Trophoblast cell (in vitro differentiated cells and primary cell): ENCODE results near the gene TSR3.

Experiments
- DNase-seq, 2 donors: peaks; one replicate each; pipeline ENCODE4 v3.0.0-alpha.2; 2016
- H2AFZ ChIP-seq: 2 replicates; pipeline ENCODE4 v1.6.1; 2013; ENCODE audit warnings: low read length, moderate library complexity, mild to moderate bottlenecking; ENCODE audit not compliant: insufficient read depth, poor library complexity
- H2AK5ac ChIP-seq: 2 replicates; pipeline ENCODE4 v1.6.1; 2013; ENCODE audit warnings: mild to moderate bottlenecking, low read length
- H2BK120ac ChIP-seq: 2 replicates; pipeline ENCODE4 v1.6.1; 2013; ENCODE audit warnings: low read length, mild to moderate bottlenecking, moderate library complexity; ENCODE audit not compliant: insufficient read depth, poor library complexity
- H2BK12ac ChIP-seq: 2 replicates; pipeline ENCODE4 v1.6.1; 2013; ENCODE audit warnings: mild to moderate bottlenecking, low read length, moderate library complexity
- H2BK5ac ChIP-seq: 2 replicates; pipeline ENCODE4 v1.6.1; 2013; ENCODE audit warnings: low read length, low read depth, moderate library complexity, mild to moderate bottlenecking; ENCODE audit not compliant: poor library complexity
- H3K14ac ChIP-seq: 2 replicates; pipeline ENCODE4 v1.6.1; 2013; ENCODE audit warnings: mild to moderate bottlenecking, low read length
- H3K18ac ChIP-seq: 2 replicates; pipeline ENCODE4 v1.6.1; 2013; ENCODE audit warnings: mild to moderate bottlenecking, low read length
- H3K23ac ChIP-seq: 2 replicates; pipeline ENCODE4 v1.6.1; 2013; ENCODE audit warnings: low read length
- H3K27ac ChIP-seq: 2 replicates; pipeline ENCODE4 v1.5.1; 2013; ENCODE audit warnings: low read depth, mild to moderate bottlenecking, inconsistent platforms, low read length, moderate library complexity
- H3K27me3 ChIP-seq: 2 replicates; pipeline ENCODE4 v1.6.1; 2013; ENCODE audit warnings: inconsistent platforms, mild to moderate bottlenecking, low read length, moderate library complexity; ENCODE audit not compliant: insufficient read depth
- H3K36me3 ChIP-seq, 2 experiments: 1 replicate in 1 of 2; 2 replicates in 1 of 2; pipeline ENCODE4 v1.6.1; 2013; ENCODE audit warnings: low read length in 2 of 2, mild to moderate bottlenecking in 2 of 2, moderate library complexity in 1 of 2; ENCODE audit not compliant: insufficient read depth in 2 of 2, control insufficient read depth in 1 of 2
- H3K4ac ChIP-seq: 2 replicates; pipeline ENCODE4 v1.6.1; 2013; ENCODE audit warnings: low read depth, mild to moderate bottlenecking, low read length, moderate library complexity
- H3K4me1 ChIP-seq, 2 experiments: 1 replicate in 1 of 2; 2 replicates in 1 of 2; pipeline ENCODE4 v1.6.1; 2013; ENCODE audit warnings: low read length in 2 of 2, mild to moderate bottlenecking in 2 of 2, moderate library complexity in 1 of 2; ENCODE audit not compliant: insufficient read depth in 2 of 2, control insufficient read depth in 1 of 2
- H3K4me2 ChIP-seq: 2 replicates; pipeline ENCODE4 v1.6.1; 2013; ENCODE audit warnings: inconsistent platforms, mild to moderate bottlenecking, low read length, moderate library complexity
- H3K4me3 ChIP-seq: 2 replicates; pipeline ENCODE4 v1.5.1; 2013; ENCODE audit warnings: mild to moderate bottlenecking, low read depth, low read length, inconsistent platforms
- H3K79me1 ChIP-seq: one replicate; pipeline ENCODE4 v1.6.1; 2013; ENCODE audit warnings: low read length
- H3K79me2 ChIP-seq: 2 replicates; pipeline ENCODE4 v1.6.1; 2013; ENCODE audit warnings: low read length, mild to moderate bottlenecking; ENCODE audit not compliant: control insufficient read depth, insufficient read depth, poor library complexity
- H3K9ac ChIP-seq: 2 replicates; pipeline ENCODE4 v1.6.1; 2013; ENCODE audit warnings: mild to moderate bottlenecking, low read length
- H3K9me3 ChIP-seq: 2 replicates; pipeline ENCODE4 v1.6.1; 2013; ENCODE audit warnings: low read depth, mild to moderate bottlenecking, control low read depth, inconsistent platforms, low read length; ENCODE audit not compliant: insufficient read depth
- H4K12ac ChIP-seq: 2 replicates; pipeline ENCODE4 v1.6.1; 2013; ENCODE audit warnings: low read depth, mild to moderate bottlenecking, low read length, moderate library complexity
- H4K8ac ChIP-seq: 2 replicates; pipeline ENCODE4 v1.6.1; 2013; ENCODE audit warnings: low read depth, mild to moderate bottlenecking, low read length, moderate library complexity
- H4K91ac ChIP-seq: one replicate; pipeline ENCODE4 v1.6.1; 2013; ENCODE audit warnings: low read depth, mild to moderate bottlenecking, low read length, moderate library complexity
- WGBS: extraction: QIAGEN DNeasy Blood & Tissue Kit; methylation state at CpG from one replicate; pipeline ENCODE4 v1.1.7; 2013; ENCODE audit warnings: missing lambda C conversion rate; ENCODE audit not compliant: insufficient read length, insufficient coverage; ENCODE audit errors: extremely low coverage; 5-methylcytosine and 5-hydroxymethylcytosine counted together

TSR3 gene

DNA sequence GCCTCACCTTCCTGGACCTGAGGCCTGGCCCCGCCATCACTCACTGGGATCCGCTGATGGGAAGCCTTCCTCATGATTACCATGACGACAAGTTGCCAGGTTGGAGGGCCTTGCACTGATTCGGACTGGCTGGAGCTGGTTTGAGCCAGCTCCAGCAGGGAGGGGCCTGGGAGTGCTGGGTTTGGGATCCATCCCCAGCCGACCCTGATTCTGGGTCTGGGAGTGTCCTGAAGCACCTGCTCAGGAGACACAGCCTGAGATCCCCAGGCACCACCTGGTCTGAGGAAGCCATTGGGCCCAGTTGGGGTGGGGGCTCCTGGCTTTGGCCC, 24.1 kb downstream of the TSR3 start:
- Histone ChIP-seq H3K27ac (no peak overlapping the region), H3K4me1 (peaks cover 15 to 16% of the 10 kb centered on the region in 2 experiments), H3K36me3 (peaks cover 28% of the 10 kb centered on the region in 2 experiments), H4K12ac (no peak overlapping the region), H2AK5ac (no peak overlapping the region), H3K14ac (no peak overlapping the region), H3K9ac (no peak overlapping the region), H3K23ac (no peak overlapping the region), H4K91ac (no peak overlapping the region), H3K4me2 (no peak overlapping the region), H3K9me3 (peaks cover 4% of the 10 kb centered on the region), H3K79me2 (no peaks in the 10 kb centered on the region), H3K27me3 (peaks cover 3% of the 10 kb centered on the region), H3K4me3 (no peak overlapping the region), H2BK12ac (no peak overlapping the region), H3K18ac (no peak overlapping the region), H2BK120ac (no peak overlapping the region), H2AFZ (no peak overlapping the region), H3K4ac (no peak overlapping the region), H2BK5ac (no peak overlapping the region), H3K79me1 (peaks cover 9% of the 10 kb centered on the region), H4K8ac (no peak overlapping the region)
- no CpG with 5 or more reads among the region's 5 CpGs for WGBS
- DNase-seq = no peak

DNA sequence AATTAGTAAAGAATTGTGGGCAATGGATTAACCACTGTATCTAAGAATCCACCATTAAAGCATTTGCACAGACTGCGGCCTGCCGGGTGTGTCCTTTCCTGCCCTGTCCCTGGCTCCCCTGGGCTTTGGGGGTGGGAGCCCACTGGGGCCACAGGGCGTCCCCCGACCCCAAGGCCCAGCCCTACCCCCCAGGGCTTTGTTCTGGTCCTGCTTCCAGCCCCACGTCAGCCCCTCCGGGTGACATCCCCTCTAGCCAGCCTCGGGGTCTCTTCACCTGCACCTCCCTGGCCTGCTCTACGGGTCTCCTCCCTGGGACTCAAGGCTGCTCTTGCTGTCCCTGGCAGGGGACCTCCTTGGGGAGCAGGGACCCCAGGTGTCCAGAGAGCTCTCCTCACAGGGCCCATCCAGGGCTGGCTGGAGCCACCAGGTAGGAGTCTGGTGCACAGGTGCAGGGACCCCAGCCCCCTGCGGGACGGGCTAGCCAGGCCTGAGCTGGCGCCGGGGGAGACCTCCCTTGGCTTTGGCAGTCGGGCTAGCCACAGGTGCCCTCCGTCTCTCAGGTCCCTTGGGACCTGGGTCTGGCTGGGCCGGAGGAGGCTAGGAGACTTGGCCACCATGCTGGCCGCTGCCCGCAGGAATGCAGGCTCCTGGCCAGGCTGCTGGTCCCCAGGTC, 24.6 kb downstream of the TSR3 start:
- Histone ChIP-seq H3K14ac (no peak overlapping the region), H2AFZ (no peak overlapping the region), H3K9ac (no peak overlapping the region), H3K36me3 (peaks cover 31% of the 10 kb centered on the region in 2 experiments), H3K23ac (no peak overlapping the region), H3K4me3 (no peak overlapping the region), H3K9me3 (peaks cover 4% of the 10 kb centered on the region), H3K4ac (no peak overlapping the region), H3K27ac (no peak overlapping the region), H3K27me3 (no peaks in the 10 kb centered on the region), H3K18ac (no peak overlapping the region), H3K79me2 (no peaks in the 10 kb centered on the region), H3K4me2 (no peak overlapping the region), H4K91ac (no peak overlapping the region), H2BK5ac (no peak overlapping the region), H3K4me1 (peaks cover 10 to 11% of the 10 kb centered on the region in 2 experiments), H4K8ac (no peak overlapping the region), H4K12ac (no peak overlapping the region), H2BK120ac (no peak overlapping the region), H3K79me1 (peaks cover 5% of the 10 kb centered on the region), H2AK5ac (no peak overlapping the region), H2BK12ac (no peak overlapping the region)
- no CpG with 5 or more reads among the region's 17 CpGs for WGBS
- DNase-seq = no peak

DNA sequence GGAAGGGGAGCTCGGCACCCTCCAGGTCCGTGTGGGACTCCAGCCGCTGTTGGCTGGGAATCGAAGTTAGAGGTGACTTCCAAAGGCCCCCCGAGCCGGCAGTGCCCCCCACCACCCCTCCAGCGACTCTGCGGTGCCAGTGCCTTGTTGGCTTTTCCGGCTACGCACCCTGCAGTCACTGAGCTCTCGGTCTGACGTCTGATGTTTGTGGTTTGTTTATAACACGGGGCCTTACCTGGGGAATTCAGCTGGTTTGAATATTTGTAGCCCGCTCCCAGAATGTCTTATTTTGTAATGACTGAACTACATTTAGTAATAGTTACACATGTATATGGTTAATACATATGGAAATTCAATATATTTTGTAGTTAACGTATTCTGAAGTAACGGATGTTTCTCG, 25.3 kb downstream of the TSR3 start:
- Histone ChIP-seq H3K27me3 (no peaks in the 10 kb centered on the region), H3K9ac (no peak overlapping the region), H3K18ac (no peak overlapping the region), H2AFZ (no peak overlapping the region), H3K4me1 (peaks cover 3 to 4% of the 10 kb centered on the region in 2 experiments), H3K4me3 (no peak overlapping the region), H3K79me1 (peaks cover 2% of the 10 kb centered on the region), H4K8ac (no peak overlapping the region), H3K36me3 (peaks cover 37% of the 10 kb centered on the region in 2 experiments), H3K14ac (no peak overlapping the region), H3K9me3 (peaks cover 4% of the 10 kb centered on the region), H2BK120ac (no peak overlapping the region), H3K4ac (no peak overlapping the region), H3K4me2 (no peak overlapping the region), H3K79me2 (no peaks in the 10 kb centered on the region), H2AK5ac (no peak overlapping the region), H4K91ac (no peak overlapping the region), H3K23ac (no peak overlapping the region), H4K12ac (no peak overlapping the region), H3K27ac (no peak overlapping the region), H2BK5ac (no peak overlapping the region), H2BK12ac (no peak overlapping the region)
- no peak for DNase-seq
- WGBS = no CpG with 5 or more reads among the region's 17 CpGs

DNA sequence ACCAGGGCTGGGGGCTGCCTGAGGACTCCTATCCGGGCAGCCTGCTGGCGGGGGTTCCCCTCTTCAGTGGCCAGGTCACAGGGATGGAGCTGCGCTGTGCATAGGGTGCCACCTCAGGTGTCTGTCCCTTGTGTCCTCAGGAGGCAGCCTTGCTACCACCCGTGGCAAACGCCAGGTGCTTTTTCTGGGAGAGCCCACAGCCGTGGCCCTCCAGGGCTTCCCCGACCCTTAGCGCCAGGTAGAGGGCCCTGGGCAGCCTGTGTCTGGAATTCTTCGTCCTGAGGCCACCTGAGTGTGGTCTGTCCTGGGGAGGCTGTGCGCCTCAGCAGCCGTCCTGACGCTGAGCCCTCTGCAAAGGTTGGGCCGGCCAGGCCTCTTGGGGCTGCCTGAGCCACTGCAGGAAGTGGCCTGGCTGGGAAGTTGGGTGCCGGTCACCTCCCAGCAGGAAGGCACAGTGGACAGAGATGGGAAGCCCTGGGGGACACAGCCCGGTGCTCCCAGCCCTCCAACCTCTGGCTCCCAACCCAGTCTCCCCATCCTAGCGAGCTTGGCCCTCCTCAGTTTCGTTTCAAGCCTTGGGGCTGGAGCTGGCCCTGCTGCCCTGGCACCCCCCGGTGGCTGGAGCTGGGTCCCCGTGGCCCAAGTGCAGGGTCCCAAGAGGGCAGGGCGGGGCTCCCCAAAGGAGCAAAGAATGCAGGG, 25.9 kb downstream of the TSR3 start:
- H3K36me3 ChIP-seq = peaks cover 43% of the 10 kb centered on the region in 2 experiments
- no peak overlapping the region for H3K4me3 ChIP-seq
- no peak overlapping the region for H4K8ac ChIP-seq
- no peak overlapping the region for H4K12ac ChIP-seq
- no peak overlapping the region for H2BK120ac ChIP-seq
- H2BK12ac ChIP-seq = no peak overlapping the region
- DNase-seq = no peak
- H2BK5ac ChIP-seq = no peak overlapping the region
- H2AK5ac ChIP-seq = no peak overlapping the region
- H3K27me3 ChIP-seq = no peaks in the 10 kb centered on the region
- no peaks in the 10 kb centered on the region for H3K4me1 ChIP-seq
- H3K79me1 ChIP-seq = no peaks in the 10 kb centered on the region
- no peak overlapping the region for H3K9ac ChIP-seq
- no peak overlapping the region for H3K23ac ChIP-seq
- no peak overlapping the region for H4K91ac ChIP-seq
- no peak overlapping the region for H3K14ac ChIP-seq
- no peak overlapping the region for H3K27ac ChIP-seq
- H3K18ac ChIP-seq = no peak overlapping the region
- no peak overlapping the region for H3K4ac ChIP-seq
- H3K9me3 ChIP-seq = peaks cover 4% of the 10 kb centered on the region
- WGBS = no CpG with 5 or more reads among the region's 20 CpGs
- H3K79me2 ChIP-seq = no peaks in the 10 kb centered on the region
- no peak overlapping the region for H2AFZ ChIP-seq
- H3K4me2 ChIP-seq = no peak overlapping the region
